ENCODE data around the gene PTPRM.

Gene PTPRM

DNA sequence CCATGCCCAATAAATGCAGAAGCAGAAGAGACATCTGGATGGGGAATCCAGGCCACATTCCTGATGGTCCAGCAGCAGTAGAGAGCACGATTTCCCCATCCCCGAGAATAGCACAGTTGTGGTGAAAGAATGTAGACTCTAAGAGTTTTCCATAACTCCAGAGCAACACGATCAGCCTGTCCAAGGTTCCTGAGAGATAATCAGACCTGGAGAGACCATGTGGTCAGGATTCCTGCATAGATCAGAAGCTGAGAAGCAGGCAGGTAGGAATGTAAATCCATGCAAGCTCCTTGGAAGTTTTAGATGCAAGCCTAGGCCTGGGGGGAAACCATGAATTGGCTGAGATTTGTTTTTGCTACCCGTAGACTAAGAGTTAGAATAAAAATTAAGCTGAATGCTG, 34.2 kb upstream of the PTPRM start:
- H3K4me3 ChIP-seq (ENCODE audit: low read length), result no peak overlapping the region
- DNase-seq (ENCODE audit: low read depth), result no peak
- no peak for TF ChIP-seq CTCF (conservative IDR thresholded peaks at IDR 0.05; ENCODE audit: low read depth, low read length)

DNA sequence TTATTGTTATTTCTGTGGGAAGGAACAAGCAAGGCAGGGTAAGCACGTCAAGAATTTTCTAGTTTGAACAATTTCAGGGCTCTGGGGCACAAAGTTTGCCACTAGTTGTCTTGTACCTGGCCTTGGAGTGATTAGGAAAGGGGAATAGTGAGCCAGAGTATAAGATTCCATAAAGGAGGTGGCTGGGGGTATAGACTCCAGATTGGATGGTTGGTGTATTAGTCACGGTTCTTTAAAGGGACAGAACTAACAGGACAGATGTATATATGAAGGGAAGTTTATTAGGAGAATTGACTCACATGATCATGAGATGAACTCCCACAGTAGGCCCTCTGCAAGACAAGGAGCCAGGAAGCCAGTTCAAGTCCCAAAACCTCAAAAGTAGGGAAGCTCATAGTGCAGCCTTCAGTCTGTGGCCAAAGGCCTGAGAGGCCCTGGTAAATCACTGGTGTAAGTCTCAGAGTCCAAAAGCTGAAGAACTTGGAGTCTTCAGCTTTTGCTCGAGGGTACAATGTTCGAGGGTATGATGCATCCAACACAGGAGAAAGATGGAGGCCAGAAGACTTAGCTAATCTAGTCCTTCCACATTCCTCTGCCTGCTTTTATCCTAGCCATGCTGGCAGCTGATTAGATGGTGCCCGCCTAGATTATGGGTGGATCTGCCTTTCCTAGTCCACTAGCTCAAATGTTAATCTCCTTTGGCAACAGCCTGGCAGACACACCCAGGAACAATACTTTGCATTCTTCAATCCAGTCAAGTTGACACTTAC, 31.5 kb upstream of the PTPRM start:
- DNase-seq (ENCODE audit: low read depth), result no peak
- no peak overlapping the region for H3K4me3 ChIP-seq (ENCODE audit: low read length)
- no peak for TF ChIP-seq CTCF (conservative IDR thresholded peaks at IDR 0.05; ENCODE audit: low read depth, low read length)

- H3K4me3 ChIP-seq (ENCODE audit: low read length), result no peak overlapping the region
- DNase-seq (ENCODE audit: low read depth), result no peak
- no peak for TF ChIP-seq CTCF (conservative IDR thresholded peaks at IDR 0.05; ENCODE audit: low read depth, low read length)
Observed at GRCh38 chr18:7537145-7537544, 30.0 kb upstream of the PTPRM start.

DNA sequence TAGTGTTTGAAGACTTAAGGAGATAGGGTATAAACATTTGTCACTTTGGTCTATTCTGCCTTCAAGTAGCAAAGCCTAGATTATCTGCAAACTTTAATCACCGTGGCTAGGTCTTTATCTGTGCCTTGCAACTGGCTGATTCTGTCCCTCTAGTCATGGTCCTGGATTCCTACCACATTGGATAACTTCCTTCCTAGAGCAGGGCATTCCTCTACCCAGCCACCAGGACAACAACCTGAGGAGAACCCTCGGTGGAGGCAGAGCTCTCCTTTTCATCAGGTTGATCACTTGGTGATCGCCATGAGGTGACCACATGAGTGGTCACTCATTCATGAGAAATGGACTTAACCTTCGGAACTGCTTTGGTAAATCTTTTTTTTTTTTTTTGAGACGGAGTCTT, 25.3 kb upstream of the PTPRM start:
- no peak for TF ChIP-seq CTCF (conservative IDR thresholded peaks at IDR 0.05; ENCODE audit: low read depth, low read length)
- no peak for DNase-seq (ENCODE audit: low read depth)
- H3K4me3 ChIP-seq (ENCODE audit: low read length), result no peak overlapping the region

- H3K4me3 ChIP-seq (ENCODE audit: low read length), result no peak overlapping the region
- no peak for TF ChIP-seq CTCF (conservative IDR thresholded peaks at IDR 0.05; ENCODE audit: low read depth, low read length)
- DNase-seq (ENCODE audit: low read depth), result no peak
Observed at GRCh38 chr18:7544686-7545085, 22.4 kb upstream of the PTPRM start.

GRCh38 chr18:7545734-7546133, 21.4 kb upstream of the PTPRM start:
- DNase-seq (ENCODE audit: low read depth), result no peak
- no peak overlapping the region for H3K4me3 ChIP-seq (ENCODE audit: low read length)
- no peak for TF ChIP-seq CTCF (conservative IDR thresholded peaks at IDR 0.05; ENCODE audit: low read depth, low read length)

- TF ChIP-seq CTCF (conservative IDR thresholded peaks at IDR 0.05; ENCODE audit: low read depth, low read length), result no peak
- DNase-seq (ENCODE audit: low read depth), result no peak
- no peak overlapping the region for H3K4me3 ChIP-seq (ENCODE audit: low read length)
Observed at GRCh38 chr18:7548221-7548620, 18.9 kb upstream of the PTPRM start.
